Measurements from ENCODE around the gene MAP3K19.
"Not testable (repeated sequence)": the region's sequence is repeated elsewhere in the genome, so short reads cannot be mapped to it uniquely, and the experiment has no call there.

Gene MAP3K19

DNA sequence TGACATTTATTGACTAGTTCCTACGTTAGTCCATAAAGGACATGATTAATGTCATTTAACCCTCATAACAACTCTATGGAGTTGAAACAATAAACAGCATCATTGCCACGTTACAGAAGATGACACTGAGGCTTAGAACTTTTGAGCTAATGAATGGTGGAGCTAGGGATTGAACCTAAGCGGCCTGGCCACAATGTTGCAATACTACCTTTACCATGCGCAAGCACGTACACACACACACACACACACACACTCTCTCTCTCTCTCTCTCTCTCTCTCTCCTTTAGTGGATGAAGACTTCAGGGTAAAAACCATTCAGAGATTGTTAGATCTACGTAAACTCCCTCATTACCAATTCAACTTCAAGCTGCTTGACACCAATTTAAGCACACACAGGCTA lies 875 bp upstream of the MAP3K19 start:
- no peak overlapping the region for H3K23ac ChIP-seq (ENCODE audit: low read length in 2 of 2)
- no peaks in the 10 kb centered on the region for H3K36me3 ChIP-seq (ENCODE audit: control insufficient read depth in 1 of 2, insufficient read depth in 2 of 2, low read depth in 1 of 2, low read length in 2 of 2)
- WGBS = 87% methylated on average over 6 of the region's 6 CpGs
- no peak overlapping the region for H2BK120ac ChIP-seq (ENCODE audit: low read depth, low read length)
- no peak overlapping the region for H4K91ac ChIP-seq (ENCODE audit: low read length)
- H3K27me3 ChIP-seq (ENCODE audit: control insufficient read depth in 1 of 2, insufficient read depth in 1 of 2, low read length in 2 of 2) = peaks cover 0 to 8% of the 10 kb centered on the region in 2 experiments
- H3K18ac ChIP-seq (ENCODE audit: low read depth in 1 of 2, low read length in 2 of 2) = no peak overlapping the region
- no peak overlapping the region for H2BK15ac ChIP-seq (ENCODE audit: low read depth, poor library complexity, severe bottlenecking)
- H2BK5ac ChIP-seq (ENCODE audit: low read depth, low read length, poor library complexity, severe bottlenecking) = no peak overlapping the region
- no peak overlapping the region for H2BK12ac ChIP-seq (ENCODE audit: low read length in 2 of 2)
- no peak for DNase-seq
- H3K4me2 ChIP-seq (ENCODE audit: low read length, poor library complexity, severe bottlenecking) = no peak overlapping the region
- no peak overlapping the region for H4K8ac ChIP-seq (ENCODE audit: low read length)
- H3K4ac ChIP-seq (ENCODE audit: low read depth in 1 of 2, low read length in 2 of 2) = no peak overlapping the region
- no peak overlapping the region for H3K14ac ChIP-seq (ENCODE audit: low read length in 2 of 2)
- H3K4me3 ChIP-seq (ENCODE audit: insufficient read depth in 1 of 2, low read depth in 1 of 2, low read length in 2 of 2) = no peak overlapping the region
- H3K9ac ChIP-seq (ENCODE audit: low read length) = no peak overlapping the region
- H3K4me1 ChIP-seq (ENCODE audit: control insufficient read depth, insufficient read depth, low read depth, low read length) = no peaks in the 10 kb centered on the region
- no peak overlapping the region for H2AFZ ChIP-seq (ENCODE audit: low read depth, low read length)
- H3K27ac ChIP-seq (ENCODE audit: low read length, poor library complexity, severe bottlenecking) = no peak overlapping the region
- no peaks in the 10 kb centered on the region for H3K9me3 ChIP-seq (ENCODE audit: control insufficient read depth, low read length)
- no peak overlapping the region for H2AK5ac ChIP-seq (ENCODE audit: low read length, severe bottlenecking)
- no peaks in the 10 kb centered on the region for H3K79me1 ChIP-seq (replicated peaks; ENCODE audit: low read length, poor library complexity, severe bottlenecking)

DNA sequence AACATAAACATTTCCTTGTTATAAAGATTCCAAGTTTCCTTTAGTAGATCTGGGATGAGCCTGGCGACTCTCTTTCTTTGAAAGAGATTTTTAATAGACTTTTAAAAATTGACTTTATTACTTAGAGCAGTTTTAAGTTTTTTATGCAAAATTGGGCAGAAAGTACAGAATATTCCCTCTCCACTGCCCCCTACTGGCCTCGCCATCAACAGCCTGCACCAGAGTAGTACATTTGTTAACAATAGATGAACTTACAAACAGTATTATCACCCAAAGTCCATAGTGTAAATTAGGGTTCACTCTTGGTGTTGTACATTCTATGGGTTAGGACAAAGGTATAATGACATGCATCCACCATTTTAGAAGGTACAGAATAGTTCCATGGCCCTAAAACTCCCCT lies 3.9 kb downstream of the MAP3K19 start:
- no peak overlapping the region for H3K27ac ChIP-seq (ENCODE audit: low read length, poor library complexity, severe bottlenecking)
- no CpG with 5 or more reads among the region's 2 CpGs for WGBS
- H3K9ac ChIP-seq (ENCODE audit: low read length) = no peak overlapping the region
- no peak overlapping the region for H3K4me3 ChIP-seq (ENCODE audit: insufficient read depth in 1 of 2, low read depth in 1 of 2, low read length in 2 of 2)
- H3K18ac ChIP-seq (ENCODE audit: low read depth in 1 of 2, low read length in 2 of 2) = no peak overlapping the region
- no peaks in the 10 kb centered on the region for H3K9me3 ChIP-seq (ENCODE audit: control insufficient read depth, low read length)
- no peak overlapping the region for H3K4me2 ChIP-seq (ENCODE audit: low read length, poor library complexity, severe bottlenecking)
- H2AFZ ChIP-seq (ENCODE audit: low read depth, low read length) = no peak overlapping the region
- no peak for DNase-seq
- H3K27me3 ChIP-seq (ENCODE audit: control insufficient read depth in 1 of 2, insufficient read depth in 1 of 2, low read length in 2 of 2) = peaks cover 0 to 23% of the 10 kb centered on the region in 2 experiments
- no peaks in the 10 kb centered on the region for H3K36me3 ChIP-seq (ENCODE audit: control insufficient read depth in 1 of 2, insufficient read depth in 2 of 2, low read depth in 1 of 2, low read length in 2 of 2)
- no peak overlapping the region for H3K23ac ChIP-seq (ENCODE audit: low read length in 2 of 2)
- no peaks in the 10 kb centered on the region for H3K79me1 ChIP-seq (replicated peaks; ENCODE audit: low read length, poor library complexity, severe bottlenecking)
- no peak overlapping the region for H4K91ac ChIP-seq (ENCODE audit: low read length)
- no peak overlapping the region for H4K8ac ChIP-seq (ENCODE audit: low read length)
- no peak overlapping the region for H2BK120ac ChIP-seq (ENCODE audit: low read depth, low read length)
- no peak overlapping the region for H2BK15ac ChIP-seq (ENCODE audit: low read depth, poor library complexity, severe bottlenecking)
- no peak overlapping the region for H2BK5ac ChIP-seq (ENCODE audit: low read depth, low read length, poor library complexity, severe bottlenecking)
- no peak overlapping the region for H2BK12ac ChIP-seq (ENCODE audit: low read length in 2 of 2)
- H3K14ac ChIP-seq (ENCODE audit: low read length in 2 of 2) = no peak overlapping the region
- no peak overlapping the region for H3K4ac ChIP-seq (ENCODE audit: low read depth in 1 of 2, low read length in 2 of 2)
- H3K4me1 ChIP-seq (ENCODE audit: control insufficient read depth, insufficient read depth, low read depth, low read length) = no peaks in the 10 kb centered on the region
- no peak overlapping the region for H2AK5ac ChIP-seq (ENCODE audit: low read length, severe bottlenecking)

DNA sequence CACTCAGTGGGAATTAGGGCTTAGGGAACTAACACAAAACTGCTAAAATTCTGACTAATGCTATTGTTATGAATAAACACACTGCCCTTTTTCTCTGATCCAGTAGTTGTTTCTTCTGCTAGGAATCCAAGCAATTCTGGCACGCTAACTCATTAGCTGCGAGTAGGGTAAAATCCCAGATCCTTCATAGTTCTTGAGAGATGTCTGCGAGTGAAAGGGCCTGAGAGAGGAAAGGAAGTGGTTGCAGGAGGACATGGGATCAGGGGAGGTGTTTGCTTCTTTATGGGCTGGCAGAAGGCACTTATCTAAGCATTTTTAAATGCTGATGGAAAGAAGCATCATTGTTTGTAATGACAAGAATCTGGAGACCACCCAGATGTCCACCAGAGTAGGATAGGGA lies 9.4 kb downstream of the MAP3K19 start:
- Histone ChIP-seq H3K27me3 (ENCODE audit: control insufficient read depth in 1 of 2, insufficient read depth in 1 of 2, low read length in 2 of 2) (peaks cover 0 to 15% of the 10 kb centered on the region in 2 experiments), H2BK15ac (ENCODE audit: low read depth, poor library complexity, severe bottlenecking) (no peak overlapping the region), H3K79me1 (replicated peaks; ENCODE audit: low read length, poor library complexity, severe bottlenecking) (no peaks in the 10 kb centered on the region), H3K23ac (ENCODE audit: low read length in 2 of 2) (no peak overlapping the region), H4K91ac (ENCODE audit: low read length) (no peak overlapping the region), H2BK5ac (ENCODE audit: low read depth, low read length, poor library complexity, severe bottlenecking) (no peak overlapping the region), H3K36me3 (ENCODE audit: control insufficient read depth in 1 of 2, insufficient read depth in 2 of 2, low read depth in 1 of 2, low read length in 2 of 2) (no peaks in the 10 kb centered on the region), H2AK5ac (ENCODE audit: low read length, severe bottlenecking) (no peak overlapping the region), H4K8ac (ENCODE audit: low read length) (no peak overlapping the region), H3K4me2 (ENCODE audit: low read length, poor library complexity, severe bottlenecking) (no peak overlapping the region), H3K18ac (ENCODE audit: low read depth in 1 of 2, low read length in 2 of 2) (no peak overlapping the region), H3K4ac (ENCODE audit: low read depth in 1 of 2, low read length in 2 of 2) (no peak overlapping the region), H3K4me3 (ENCODE audit: insufficient read depth in 1 of 2, low read depth in 1 of 2, low read length in 2 of 2) (no peak overlapping the region), H3K14ac (ENCODE audit: low read length in 2 of 2) (no peak overlapping the region), H2BK12ac (ENCODE audit: low read length in 2 of 2) (no peak overlapping the region), H3K9me3 (ENCODE audit: control insufficient read depth, low read length) (no peaks in the 10 kb centered on the region), H2BK120ac (ENCODE audit: low read depth, low read length) (no peak overlapping the region), H3K4me1 (ENCODE audit: control insufficient read depth, insufficient read depth, low read depth, low read length) (no peaks in the 10 kb centered on the region), H3K9ac (ENCODE audit: low read length) (no peak overlapping the region), H2AFZ (ENCODE audit: low read depth, low read length) (no peak overlapping the region), H3K27ac (ENCODE audit: low read length, poor library complexity, severe bottlenecking) (no peak overlapping the region)
- peak; percentile 15 for DNase-seq
- WGBS = 57% methylated on average over 3 of the region's 3 CpGs

DNA sequence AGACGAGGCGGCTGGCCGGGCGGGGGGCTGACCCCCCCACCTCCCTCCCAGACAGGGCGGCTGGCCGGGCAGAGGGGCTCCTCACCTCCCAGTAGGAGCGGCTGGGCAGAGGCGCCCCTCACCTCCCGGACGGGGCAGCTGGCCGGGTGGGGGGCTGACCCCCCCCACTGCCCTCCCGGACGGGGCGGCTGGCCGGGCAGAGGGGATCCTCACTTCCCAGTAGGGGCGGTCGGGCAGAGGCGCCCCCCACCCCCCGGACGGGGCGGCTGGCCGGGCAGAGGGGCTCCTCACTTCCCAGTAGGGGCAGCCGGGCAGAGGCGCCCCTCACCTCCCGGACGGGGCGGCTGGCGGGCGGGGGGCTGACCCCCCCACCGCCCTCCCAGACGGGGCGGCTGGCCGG lies 14.0 kb downstream of the MAP3K19 start:
- not testable (repeated sequence) for H3K4me1 ChIP-seq (ENCODE audit: control insufficient read depth, insufficient read depth, low read depth, low read length); H2BK120ac ChIP-seq (ENCODE audit: low read depth, low read length); H3K14ac ChIP-seq (ENCODE audit: low read length in 2 of 2); H2BK12ac ChIP-seq (ENCODE audit: low read length in 2 of 2); H2BK15ac ChIP-seq (ENCODE audit: low read depth, poor library complexity, severe bottlenecking); H3K18ac ChIP-seq (ENCODE audit: low read depth in 1 of 2, low read length in 2 of 2); H3K9me3 ChIP-seq (ENCODE audit: control insufficient read depth, low read length); H3K79me1 ChIP-seq (replicated peaks; ENCODE audit: low read length, poor library complexity, severe bottlenecking); H4K91ac ChIP-seq (ENCODE audit: low read length); H3K9ac ChIP-seq (ENCODE audit: low read length); H3K4me2 ChIP-seq (ENCODE audit: low read length, poor library complexity, severe bottlenecking); H3K23ac ChIP-seq (ENCODE audit: low read length in 2 of 2); H3K27me3 ChIP-seq (ENCODE audit: control insufficient read depth in 1 of 2, insufficient read depth in 1 of 2, low read length in 2 of 2); H4K8ac ChIP-seq (ENCODE audit: low read length); DNase-seq; H3K36me3 ChIP-seq (ENCODE audit: control insufficient read depth in 1 of 2, insufficient read depth in 2 of 2, low read depth in 1 of 2, low read length in 2 of 2); H3K4ac ChIP-seq (ENCODE audit: low read depth in 1 of 2, low read length in 2 of 2); H3K4me3 ChIP-seq (ENCODE audit: insufficient read depth in 1 of 2, low read depth in 1 of 2, low read length in 2 of 2); H2AK5ac ChIP-seq (ENCODE audit: low read length, severe bottlenecking); H2BK5ac ChIP-seq (ENCODE audit: low read depth, low read length, poor library complexity, severe bottlenecking); H3K27ac ChIP-seq (ENCODE audit: low read length, poor library complexity, severe bottlenecking); H2AFZ ChIP-seq (ENCODE audit: low read depth, low read length)
- WGBS = 90% methylated on average over 9 of the region's 33 CpGs
